22Rv1 (cell line): ENCODE data around the gene SLC9A9.

Experiments used
- H3K27ac ChIP-seq: fragments of 450-650 bp; 2 replicates; pipeline ENCODE4 v1.5.1; 2017
- CTCF ChIP-seq: fragments of 450-650 bp; IDR thresholded peaks from 2 replicates; pipeline ENCODE4 v1.5.1; 2017; ENCODE audit warnings: mild to moderate bottlenecking
- ZFX ChIP-seq: fragments of 450-650 bp; IDR thresholded peaks from 2 replicates; pipeline ENCODE4 v1.6.1; 2017; ENCODE audit warnings: antibody characterized with exemption, borderline replicate concordance

Gene SLC9A9

DNA sequence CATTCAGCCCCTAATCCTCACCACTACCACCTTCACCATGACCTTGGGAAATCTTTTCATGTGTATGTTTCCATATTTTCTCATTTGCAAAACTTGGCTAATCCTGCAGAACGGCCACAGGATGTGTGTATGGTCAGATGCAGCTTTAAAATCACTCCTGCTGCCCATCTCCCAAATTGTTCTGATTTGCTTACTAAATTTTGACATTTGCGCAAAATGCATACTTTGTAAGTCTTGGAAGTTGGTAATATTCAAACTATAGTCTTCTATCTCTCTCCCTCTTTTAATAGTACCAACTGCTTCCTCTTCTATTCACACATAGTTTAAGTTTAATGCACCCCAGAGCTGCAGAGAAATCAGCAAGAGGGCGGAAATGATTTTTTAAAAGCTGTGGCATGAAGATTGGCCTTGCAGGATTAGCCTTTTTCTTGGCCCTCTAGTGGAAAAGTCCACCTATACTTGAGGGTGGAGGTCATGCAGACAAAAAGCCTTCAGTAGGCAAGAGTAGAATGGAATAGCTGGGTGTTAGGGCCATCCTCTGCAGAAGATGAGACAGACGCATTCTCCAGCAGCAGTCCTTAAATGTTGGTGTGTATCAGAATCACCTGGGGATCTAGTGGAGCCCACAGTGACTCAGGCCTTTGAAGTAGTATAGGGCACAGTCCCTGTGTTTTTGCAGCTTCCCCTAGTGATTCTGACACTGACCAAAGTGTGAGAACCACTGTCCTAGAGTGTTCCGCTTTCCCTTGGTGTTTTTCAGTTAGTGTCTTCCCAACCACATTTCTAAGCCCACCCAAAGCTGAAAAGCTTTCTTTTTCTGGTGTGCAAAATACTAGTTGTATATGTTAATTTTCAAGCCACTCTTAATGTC is 547.0 kb downstream of the SLC9A9 start:
- TF ChIP-seq CTCF (no peak), ZFX (no peak)
- no peak overlapping the region for H3K27ac ChIP-seq

DNA sequence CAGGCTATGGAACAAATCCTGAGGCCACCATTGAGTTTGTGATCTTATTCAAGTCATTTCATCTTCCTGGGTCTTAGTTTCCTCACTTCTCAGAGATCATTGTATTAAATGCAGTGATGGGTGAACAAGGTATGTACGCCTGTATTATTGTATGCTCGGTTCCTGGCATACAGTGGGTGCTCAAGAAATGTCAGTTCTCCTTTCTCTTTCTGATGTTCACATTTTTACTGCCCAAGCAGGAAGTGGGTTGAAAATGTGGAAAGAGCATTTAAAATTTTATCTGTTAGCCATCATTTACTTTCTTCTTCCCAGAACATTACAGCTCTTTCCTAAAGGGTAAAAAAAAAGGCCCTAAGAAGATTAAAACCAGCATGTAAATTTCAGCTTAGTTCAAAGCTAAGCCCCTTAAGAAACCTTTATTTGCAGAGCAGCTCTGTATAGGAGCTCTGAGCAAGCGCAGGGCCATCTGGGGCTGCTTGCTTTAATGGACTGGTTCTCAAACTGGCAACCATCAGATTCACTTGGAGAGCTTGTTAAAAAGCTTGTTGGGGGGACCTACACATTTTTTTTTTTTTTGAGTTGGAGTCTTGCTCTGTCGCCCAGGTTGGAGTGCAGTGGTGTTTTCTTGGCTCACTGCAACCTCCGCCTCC is 549.3 kb downstream of the SLC9A9 start:
- TF ChIP-seq CTCF (no peak), ZFX (no peak)
- no peak overlapping the region for H3K27ac ChIP-seq

DNA sequence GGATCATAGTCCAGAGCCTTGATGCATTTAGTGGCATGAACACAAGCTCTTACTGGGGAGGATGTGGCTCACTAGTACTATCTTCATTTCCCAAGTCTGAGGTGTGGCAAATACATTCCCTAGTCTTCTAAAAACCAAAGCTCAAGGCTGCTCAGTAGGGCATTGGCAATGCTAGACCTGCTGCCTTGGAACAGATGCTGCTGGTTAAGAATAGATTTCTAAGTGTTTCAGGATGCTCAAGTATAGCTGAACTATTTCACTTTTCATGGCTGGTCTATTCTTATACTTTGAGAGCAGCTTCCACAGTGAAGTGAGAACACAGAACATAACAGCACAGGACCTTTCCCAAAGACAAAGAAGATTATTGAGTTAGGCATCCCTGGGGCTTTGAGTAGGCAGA is 549.9 kb downstream of the SLC9A9 start:
- no peak overlapping the region for H3K27ac ChIP-seq
- TF ChIP-seq ZFX (no peak), CTCF (no peak)

DNA sequence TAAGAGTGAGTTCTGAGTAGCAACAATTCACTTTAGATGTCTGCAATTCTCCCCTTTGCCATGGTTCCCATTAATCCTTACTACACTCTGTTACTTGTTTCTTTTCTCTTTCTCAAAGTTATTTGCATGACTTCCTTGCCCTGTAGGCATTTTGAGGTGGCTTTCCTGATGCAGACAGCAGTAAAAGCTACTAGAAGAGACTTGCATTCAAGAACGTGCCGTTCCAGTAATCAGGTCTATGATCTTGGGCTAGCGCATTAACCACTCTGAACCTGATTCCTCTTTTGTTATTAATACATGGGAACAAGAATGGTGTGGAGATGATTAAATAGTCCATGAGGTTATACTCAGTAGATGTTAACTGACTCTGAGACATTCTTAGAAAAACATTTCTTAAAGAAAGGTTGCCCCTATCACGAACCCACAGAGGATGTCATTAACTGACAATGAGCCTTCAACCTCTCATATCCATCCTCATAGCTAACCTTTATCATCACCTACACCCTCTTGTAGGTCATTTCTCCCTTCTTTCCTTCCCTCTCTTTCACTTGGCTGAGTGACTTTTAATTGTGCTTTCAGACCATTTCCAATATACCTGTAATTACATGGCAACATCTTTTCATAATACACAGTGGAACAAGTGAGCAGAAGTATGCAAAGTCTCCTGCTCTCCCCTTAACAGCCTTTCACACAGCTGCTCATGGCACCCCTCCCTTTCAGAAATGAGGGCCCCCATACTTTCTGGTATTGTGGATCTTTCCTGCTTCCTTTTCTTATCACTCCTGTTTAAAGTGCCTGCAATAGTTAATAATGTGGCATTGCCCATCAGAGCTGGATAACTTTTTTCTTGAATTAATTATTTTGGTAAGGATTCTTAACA is 552.8 kb downstream of the SLC9A9 start:
- TF ChIP-seq ZFX, result no peak
- TF ChIP-seq CTCF, result no peak
- H3K27ac ChIP-seq, result no peak overlapping the region

DNA sequence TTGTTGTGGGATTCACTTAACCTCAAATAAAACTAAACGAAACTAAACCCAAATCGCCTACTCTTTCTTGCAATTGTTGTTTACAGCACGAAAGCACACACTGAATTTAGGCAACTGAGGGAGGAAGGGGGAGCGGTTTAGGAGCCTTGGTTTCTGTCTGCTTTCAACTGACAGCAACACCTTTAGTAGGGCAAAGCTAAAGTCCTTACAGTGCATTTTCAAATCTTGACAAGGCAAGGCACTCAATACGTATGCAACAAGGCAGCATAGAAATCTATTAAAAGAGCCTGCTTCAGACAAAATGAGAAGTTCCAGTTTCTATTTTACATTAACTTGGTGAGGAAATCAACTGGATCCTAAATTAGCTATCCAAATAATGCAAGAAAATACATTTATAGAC is 554.1 kb downstream of the SLC9A9 start:
- H3K27ac ChIP-seq, result no peak overlapping the region
- no peak for TF ChIP-seq ZFX
- TF ChIP-seq CTCF, result no peak

- TF ChIP-seq ZFX, result no peak
- no peak for TF ChIP-seq CTCF
- H3K27ac ChIP-seq, result no peak overlapping the region
Measured at GRCh38 chr3:143291836-143292447, 556.3 kb downstream of the SLC9A9 start.
